MM.1S (cell line): ENCODE data around the gene LEMD3.

Experiments
- CTCF ChIP-seq: fragments of 300-600 bp; sonication (generic); IDR thresholded peaks from 2 replicates; pipeline ENCODE4 v1.5.1; 2016; ENCODE audit warnings: antibody characterized with exemption, low read length, mixed read lengths
- EZH2phosphoT487 ChIP-seq: fragments of 300-600 bp; sonication (generic); IDR thresholded peaks from 2 replicates; pipeline ENCODE4 v1.6.1; 2018; ENCODE audit warnings: antibody characterized with exemption, low read length

DNA sequence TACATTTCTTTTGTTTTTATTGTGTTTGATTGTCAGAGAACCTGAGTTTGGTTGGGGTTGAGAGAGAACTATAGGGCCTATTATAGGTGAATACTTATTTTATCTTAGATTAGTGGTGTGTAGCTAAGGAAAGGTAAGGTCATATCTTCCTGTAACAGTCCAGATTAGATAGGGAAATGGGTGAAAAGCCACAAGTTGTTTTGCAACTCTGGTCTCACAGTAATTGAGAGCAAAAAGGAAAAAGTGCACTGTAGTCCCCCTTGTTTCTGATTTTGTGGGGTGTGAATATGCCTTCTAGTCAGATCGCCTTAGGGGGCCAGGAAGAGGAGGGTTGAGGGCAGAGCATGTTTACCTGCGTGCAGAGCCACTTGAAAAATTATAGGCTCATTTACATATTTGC is 118.0 kb downstream of the LEMD3 start:
- TF ChIP-seq CTCF = no peak
- TF ChIP-seq EZH2phosphoT487 = no peak
